ENCODE measurements around the gene DLEC1.

- TF ChIP-seq CTCF (IDR thresholded peaks at IDR 0.05) = no peak
- TF ChIP-seq POLR2AphosphoS5 (IDR thresholded peaks at IDR 0.05) = no peak
- TF ChIP-seq POLR2A (IDR thresholded peaks at IDR 0.05) = no peak
Observed at GRCh38 chr3:38059148-38059547, 20.1 kb downstream of the DLEC1 start.
